HAP-1 (cell line): ENCODE data around the gene TGM3.

ENCODE experiments used
- DNase-seq, 2 experiments: peaks; one replicate each; pipeline ENCODE4 v3.0.0-alpha.2; 2016 to 2020; ENCODE audit warnings: low spot score in 2 of 2
- H3K27me3 ChIP-seq: fragments of 250-450 bp; sonication (Bioruptor Pico); 2 replicates; pipeline ENCODE4 v1.5.1; 2020; ENCODE audit warnings: low read depth, mild to moderate bottlenecking, moderate library complexity
- H3K36me3 ChIP-seq: fragments of 250-450 bp; sonication (Bioruptor Pico); replicated peaks from 2 replicates; pipeline ENCODE4 v1.5.1; 2020; ENCODE audit warnings: mild to moderate bottlenecking
- H3K4me1 ChIP-seq: fragments of 250-450 bp; sonication (Bioruptor Pico); 2 replicates; pipeline ENCODE4 v1.5.1; 2020; ENCODE audit warnings: mild to moderate bottlenecking
- H3K4me3 ChIP-seq: fragments of 250-450 bp; sonication (Bioruptor Pico); 2 replicates; pipeline ENCODE4 v1.5.1; 2020; ENCODE audit warnings: mild to moderate bottlenecking, moderate library complexity
- H3K9me3 ChIP-seq: fragments of 250-450 bp; sonication (Bioruptor Pico); 2 replicates; pipeline ENCODE4 v1.5.1; 2020; ENCODE audit warnings: mild to moderate bottlenecking, moderate library complexity
- in situ Hi-C: fragments of 300-500 bp; cut with MboI; formaldehyde crosslinking; loops from 3 replicates; pipeline ENCODE4 v1.14.3; 2020; ENCODE audit warnings: low sequenced_read_pairs, inconsistent platforms, mixed read lengths

The TGM3 gene

DNA sequence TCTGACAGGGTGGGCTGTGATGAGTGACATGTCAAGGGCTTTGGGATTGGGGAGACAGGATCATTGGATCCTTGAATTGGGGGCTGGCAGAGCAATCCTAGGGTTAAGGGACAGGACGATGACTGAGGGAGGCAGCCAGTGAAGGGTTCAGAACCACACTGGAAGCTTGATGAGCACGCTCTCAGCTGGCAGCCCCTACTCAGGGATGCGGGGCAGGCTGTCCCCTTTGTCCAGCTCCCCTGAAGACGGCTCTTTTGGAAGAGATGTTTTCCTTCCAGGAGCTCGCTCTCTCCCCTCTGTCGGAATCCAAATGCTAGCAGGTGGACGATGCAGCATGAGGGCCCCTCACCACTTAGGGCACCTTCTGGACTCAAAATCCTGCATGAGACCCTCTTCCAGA lies 8.4 kb downstream of the TGM3 start:
- no peaks in the 10 kb centered on the region for H3K9me3 ChIP-seq

DNA sequence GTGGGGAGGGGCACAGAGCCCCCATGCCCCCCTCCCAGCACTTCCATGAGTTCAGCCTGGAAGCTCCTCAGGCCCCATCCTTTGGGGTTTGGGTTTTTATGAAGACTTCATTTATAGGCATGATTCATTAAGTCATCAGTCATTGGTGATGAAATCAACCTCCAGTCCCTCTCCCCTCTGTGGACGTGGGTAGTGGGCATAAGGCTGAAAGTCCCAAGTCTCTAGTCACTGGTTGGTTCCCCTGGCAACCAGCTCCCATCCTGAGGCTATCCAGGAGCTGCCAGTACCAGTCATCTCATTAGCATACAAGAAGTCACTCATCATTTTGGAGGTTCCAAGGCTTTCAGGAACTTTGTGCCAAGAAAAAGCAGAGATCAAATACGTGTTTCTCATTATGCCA lies 9.2 kb downstream of the TGM3 start:
- Histone ChIP-seq H3K9me3 (no peaks in the 10 kb centered on the region), H3K4me1 (no peaks in the 10 kb centered on the region), H3K36me3 (no peaks in the 10 kb centered on the region), H3K27me3 (peaks cover 20% of the 10 kb centered on the region; the same call in 1 of the 2 replicates), H3K4me3 (no peak overlapping the region)
- DNase-seq: no peak
- in situ Hi-C loops: no loop called here

More for the DNA sequence above, 8.4 kb downstream of the TGM3 start:
- in situ Hi-C loops: no loop called here
- no peak for DNase-seq
- H3K36me3 ChIP-seq: no peaks in the 10 kb centered on the region
- peaks cover 20% of the 10 kb centered on the region; the same call in 1 of the 2 replicates for H3K27me3 ChIP-seq
- no peak overlapping the region for H3K4me3 ChIP-seq
- H3K4me1 ChIP-seq: no peaks in the 10 kb centered on the region

DNA sequence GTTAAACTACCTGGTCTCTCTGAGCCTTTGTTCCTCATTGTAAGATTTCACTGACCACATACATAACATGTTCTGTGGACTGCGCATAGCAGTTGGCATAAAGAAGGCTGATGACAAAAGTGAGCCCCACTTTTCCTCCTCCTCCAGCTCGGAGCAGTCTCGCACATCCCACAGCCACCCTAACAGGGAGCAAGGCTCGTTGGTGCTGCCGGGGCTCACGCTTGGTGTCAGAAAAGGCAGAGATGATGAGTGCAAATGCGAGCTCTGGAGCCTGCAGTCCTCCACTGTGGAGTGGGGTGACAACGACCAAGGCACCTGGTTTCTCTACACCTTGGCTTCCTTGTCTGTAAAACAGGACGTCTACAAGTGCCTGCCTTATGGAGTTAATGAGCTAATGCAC lies 9.7 kb downstream of the TGM3 start:
- Histone ChIP-seq H3K4me1 (no peaks in the 10 kb centered on the region), H3K36me3 (no peaks in the 10 kb centered on the region), H3K4me3 (no peak overlapping the region), H3K9me3 (no peaks in the 10 kb centered on the region), H3K27me3 (peaks cover 20% of the 10 kb centered on the region; the same call in 1 of the 2 replicates)
- DNase-seq: no peak
- in situ Hi-C loops: no loop called here

DNA sequence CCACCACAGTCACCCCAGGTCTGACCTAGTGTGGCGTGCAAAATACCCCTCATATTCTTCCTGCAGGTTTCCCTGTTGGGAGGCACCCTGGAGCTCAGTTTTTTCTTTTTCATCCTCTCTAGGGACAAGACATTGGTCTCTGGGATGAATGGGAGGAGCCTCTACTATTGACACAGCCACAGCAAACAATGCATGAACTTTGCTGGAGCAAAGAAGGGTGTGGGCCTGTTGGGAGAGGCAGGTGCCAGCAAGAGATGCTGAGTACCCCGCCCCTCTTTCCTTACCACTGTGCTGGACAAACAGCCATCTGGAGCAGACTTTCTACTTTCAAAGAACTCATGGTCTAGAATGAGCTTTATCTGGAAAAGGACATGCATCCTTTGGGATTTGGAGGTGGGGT lies 10.1 kb downstream of the TGM3 start:
- Histone ChIP-seq H3K4me3 (no peak overlapping the region), H3K36me3 (no peaks in the 10 kb centered on the region), H3K27me3 (peaks cover 20% of the 10 kb centered on the region; the same call in 1 of the 2 replicates), H3K9me3 (no peaks in the 10 kb centered on the region), H3K4me1 (no peaks in the 10 kb centered on the region)
- DNase-seq: no peak
- in situ Hi-C loops: no loop called here

DNA sequence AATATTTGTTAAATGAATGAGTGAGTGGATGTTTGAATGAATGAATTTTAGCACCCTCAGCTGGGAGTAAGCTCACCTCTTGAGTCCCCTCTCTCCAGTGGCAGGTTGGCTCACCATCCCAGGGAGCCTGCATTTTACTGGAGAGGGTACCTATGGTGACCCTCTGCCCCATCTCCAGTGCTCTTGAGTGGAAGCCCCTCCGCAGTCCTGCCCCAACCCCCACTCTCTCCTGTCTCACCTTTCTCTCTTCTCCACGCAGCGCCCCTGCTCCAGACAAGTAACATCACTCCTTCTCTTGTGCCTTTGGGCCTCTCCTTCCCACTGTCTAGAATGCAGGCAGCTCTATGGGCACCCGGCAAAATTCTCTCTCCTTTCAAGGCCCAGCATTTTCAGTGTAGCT lies 11.3 kb downstream of the TGM3 start:
- no peak for DNase-seq
- H3K27me3 ChIP-seq: peaks cover 20% of the 10 kb centered on the region; the same call in 1 of the 2 replicates
- no peaks in the 10 kb centered on the region for H3K4me1 ChIP-seq
- H3K36me3 ChIP-seq: no peaks in the 10 kb centered on the region
- H3K4me3 ChIP-seq: no peak overlapping the region
- in situ Hi-C loops: no loop called here
- no peaks in the 10 kb centered on the region for H3K9me3 ChIP-seq

DNA sequence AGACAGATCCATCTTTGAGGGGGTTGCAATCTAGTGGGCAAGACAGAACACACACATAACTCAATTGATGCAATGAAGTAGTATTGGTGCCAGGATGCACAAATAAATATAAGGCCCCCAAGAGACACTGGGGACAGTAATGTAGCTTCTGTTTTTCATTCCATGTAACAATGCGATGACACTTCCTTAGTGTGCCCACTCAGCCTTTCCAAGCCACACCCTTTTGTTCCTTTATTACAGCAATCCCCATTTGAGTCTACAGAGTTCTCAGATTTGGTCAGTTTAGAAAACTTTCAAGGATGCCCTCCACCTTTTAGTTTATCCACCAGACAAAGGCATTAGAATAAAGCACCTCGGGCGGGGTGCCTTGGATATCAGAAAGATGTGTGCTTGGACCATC lies 15.5 kb downstream of the TGM3 start:
- H3K27me3 ChIP-seq: no peaks in the 10 kb centered on the region
- in situ Hi-C loops: no loop called here
- no peak overlapping the region for H3K4me3 ChIP-seq
- H3K4me1 ChIP-seq: no peaks in the 10 kb centered on the region
- H3K36me3 ChIP-seq: no peaks in the 10 kb centered on the region
- no peaks in the 10 kb centered on the region for H3K9me3 ChIP-seq
- DNase-seq: no peak

DNA sequence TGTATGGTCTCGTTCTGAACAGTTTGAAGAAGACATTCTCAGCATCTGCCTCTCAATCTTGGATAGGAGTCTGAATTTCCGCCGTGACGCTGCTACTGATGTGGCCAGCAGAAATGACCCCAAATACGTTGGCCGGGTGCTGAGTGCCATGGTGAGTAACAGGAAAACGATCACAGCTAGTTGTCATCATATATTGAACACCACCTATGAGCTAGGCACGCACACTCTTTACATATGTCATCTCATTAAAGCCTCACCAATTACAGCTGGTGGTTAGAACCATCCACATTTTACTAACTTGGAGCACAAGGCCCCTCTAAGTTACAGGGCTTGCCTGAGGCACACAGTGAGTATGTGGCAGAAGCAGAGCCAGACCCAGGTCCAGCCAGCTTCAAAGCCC lies 17.1 kb downstream of the TGM3 start:
- in situ Hi-C loops: no loop called here
- H3K4me1 ChIP-seq: no peaks in the 10 kb centered on the region
- no peaks in the 10 kb centered on the region for H3K27me3 ChIP-seq
- no peaks in the 10 kb centered on the region for H3K9me3 ChIP-seq
- no peak overlapping the region for H3K4me3 ChIP-seq
- no peak for DNase-seq
- H3K36me3 ChIP-seq: no peaks in the 10 kb centered on the region

DNA sequence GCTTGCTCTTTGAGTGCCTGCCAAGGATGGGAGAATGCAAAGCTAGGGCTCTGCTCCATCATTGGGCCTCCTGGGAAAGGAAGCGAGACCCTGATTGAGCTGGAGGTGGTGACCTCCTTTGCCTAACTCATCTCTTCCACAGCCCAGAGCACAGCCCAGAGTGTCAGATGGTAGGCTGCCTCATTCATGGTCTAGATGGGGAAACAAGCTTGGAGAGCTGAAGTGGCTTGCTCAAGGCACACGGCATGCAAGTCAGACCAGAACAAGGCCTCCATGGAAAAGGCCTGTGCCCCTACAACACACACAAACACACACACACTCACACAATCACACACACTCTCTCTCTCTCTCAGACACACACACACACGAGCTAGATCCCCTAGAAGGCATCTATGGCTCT lies 17.5 kb downstream of the TGM3 start:
- H3K4me3 ChIP-seq: no peak overlapping the region
- no peaks in the 10 kb centered on the region for H3K9me3 ChIP-seq
- H3K4me1 ChIP-seq: no peaks in the 10 kb centered on the region
- in situ Hi-C loops: no loop called here
- no peaks in the 10 kb centered on the region for H3K36me3 ChIP-seq
- H3K27me3 ChIP-seq: no peaks in the 10 kb centered on the region
- DNase-seq: no peak

DNA sequence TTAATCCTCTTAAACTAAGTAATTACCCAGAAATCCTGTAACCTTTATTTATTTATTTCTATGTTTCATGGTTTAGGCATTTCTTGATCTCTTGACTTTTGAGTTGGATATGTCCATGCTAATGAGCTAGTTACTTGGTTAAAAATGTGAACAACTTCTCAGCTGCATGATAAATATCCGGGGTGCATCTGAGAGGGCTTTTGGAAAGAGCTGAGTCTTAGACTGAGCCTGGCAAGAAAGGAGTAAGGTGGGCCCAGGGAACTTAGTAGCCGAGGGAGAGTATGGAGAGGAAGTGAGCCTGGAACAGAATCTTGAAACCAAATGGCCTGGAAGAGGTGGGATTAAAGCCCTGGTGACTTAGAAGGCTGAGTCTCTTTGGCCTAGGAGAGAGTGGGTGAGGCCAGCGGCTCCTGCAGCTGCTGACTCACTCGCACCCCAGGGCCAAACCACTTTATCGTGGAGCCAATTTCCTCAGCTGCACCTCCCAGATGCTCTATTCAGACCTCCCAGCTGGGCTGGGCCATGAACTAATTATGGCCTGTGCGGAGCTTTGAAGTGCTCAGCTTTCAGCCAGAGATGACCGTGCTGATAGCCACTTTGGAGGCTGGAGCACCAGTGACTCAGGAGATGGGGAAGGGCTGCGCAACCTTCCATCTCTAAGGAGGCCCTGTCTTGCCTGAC lies 19.1 kb downstream of the TGM3 start:
- no peaks in the 10 kb centered on the region for H3K9me3 ChIP-seq
- no peaks in the 10 kb centered on the region for H3K4me1 ChIP-seq
- in situ Hi-C loops: no loop called here
- no peak for DNase-seq
- H3K27me3 ChIP-seq: no peaks in the 10 kb centered on the region
- H3K36me3 ChIP-seq: no peaks in the 10 kb centered on the region
- no peak overlapping the region for H3K4me3 ChIP-seq

DNA sequence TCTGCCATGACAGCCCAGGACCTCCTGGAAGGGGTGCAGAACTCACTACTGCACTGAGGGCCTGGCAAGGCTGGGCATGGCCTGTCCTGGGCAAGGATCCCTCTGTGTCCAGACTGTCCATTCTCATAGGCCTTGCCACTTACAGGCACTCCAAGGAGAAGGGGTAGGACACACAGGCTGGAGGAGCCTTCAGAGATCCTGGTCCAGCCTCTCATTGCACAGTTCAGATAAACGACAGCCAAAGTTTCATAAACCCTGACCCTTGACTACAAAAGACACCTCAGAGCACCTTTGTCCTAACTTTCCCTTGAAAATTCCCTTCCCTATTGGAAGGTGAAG lies 19.6 kb downstream of the TGM3 start:
- in situ Hi-C loops: no loop called here
- no peaks in the 10 kb centered on the region for H3K27me3 ChIP-seq
- no peak overlapping the region for H3K4me3 ChIP-seq
- no peaks in the 10 kb centered on the region for H3K4me1 ChIP-seq
- DNase-seq: no peak
- no peaks in the 10 kb centered on the region for H3K36me3 ChIP-seq
- no peaks in the 10 kb centered on the region for H3K9me3 ChIP-seq

DNA sequence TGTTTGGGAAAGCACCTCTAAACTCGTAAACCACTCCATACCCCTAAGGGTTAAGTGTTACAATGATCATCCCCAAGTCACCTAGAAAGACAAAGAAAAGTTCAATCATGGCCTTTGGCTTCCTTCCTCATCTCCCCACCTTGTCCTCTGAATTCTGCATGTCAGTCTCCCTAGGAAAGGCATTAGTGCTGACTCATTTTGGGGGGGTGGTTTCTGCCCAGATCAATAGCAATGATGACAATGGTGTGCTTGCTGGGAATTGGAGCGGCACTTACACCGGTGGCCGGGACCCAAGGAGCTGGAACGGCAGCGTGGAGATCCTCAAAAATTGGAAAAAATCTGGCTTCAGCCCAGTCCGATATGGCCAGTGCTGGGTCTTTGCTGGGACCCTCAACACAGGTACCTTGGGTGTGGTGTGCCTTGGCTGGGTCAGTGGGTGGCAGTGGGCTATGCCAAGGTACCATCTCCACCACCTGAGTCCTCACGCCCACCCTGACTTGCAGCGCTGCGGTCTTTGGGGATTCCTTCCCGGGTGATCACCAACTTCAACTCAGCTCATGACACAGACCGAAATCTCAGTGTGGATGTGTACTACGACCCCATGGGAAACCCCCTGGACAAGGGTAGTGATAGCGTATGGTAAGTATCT lies 21.2 kb downstream of the TGM3 start:
- in situ Hi-C loops: no loop called here
- DNase-seq: no peak
- no peaks in the 10 kb centered on the region for H3K9me3 ChIP-seq

DNA sequence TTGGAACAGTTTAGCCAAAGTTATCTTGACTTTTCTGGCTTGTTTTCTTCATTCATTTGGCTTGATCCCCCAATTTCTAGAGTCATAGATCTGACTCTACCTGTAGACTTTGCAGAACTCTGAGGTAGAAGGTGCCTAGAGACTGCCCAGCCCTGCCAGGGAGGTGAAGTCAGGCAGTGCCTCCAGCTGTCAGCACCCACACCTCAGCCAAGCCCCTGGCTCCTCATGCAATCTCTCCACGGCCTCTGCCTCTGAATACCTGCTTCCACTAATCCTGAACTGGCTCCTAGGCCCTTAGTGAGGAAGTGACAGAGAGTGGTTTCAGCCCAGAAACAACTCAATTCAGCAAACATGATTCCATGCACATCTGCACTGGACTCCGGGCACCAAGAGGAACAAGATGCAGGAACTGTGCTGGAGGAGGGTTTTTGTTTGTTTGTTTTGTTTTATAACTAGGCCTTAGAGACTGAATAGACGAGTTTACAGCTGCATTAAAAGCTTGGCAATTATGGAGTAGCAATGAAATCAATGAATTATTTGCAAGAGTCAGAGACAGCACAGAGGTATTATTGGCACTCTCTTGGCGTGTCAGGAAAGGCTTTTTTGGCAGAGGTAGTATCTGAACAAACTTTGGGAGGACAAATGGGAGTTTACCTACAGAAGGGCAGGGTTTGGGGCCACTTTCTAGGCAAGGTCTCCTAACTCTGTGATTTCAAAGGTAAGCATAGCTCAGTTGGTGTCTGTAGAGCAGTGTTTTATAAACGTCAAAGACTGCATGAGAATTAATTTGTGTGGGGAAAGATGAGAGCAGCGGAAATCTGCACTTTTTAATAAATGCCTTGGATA lies 25.2 kb downstream of the TGM3 start:
- no peaks in the 10 kb centered on the region for H3K36me3 ChIP-seq
- no peaks in the 10 kb centered on the region for H3K4me1 ChIP-seq
- H3K4me3 ChIP-seq: no peak overlapping the region
- H3K27me3 ChIP-seq: peaks cover 4% of the 10 kb centered on the region; the same call in 1 of the 2 replicates
- in situ Hi-C loops: no loop called here
- no peak for DNase-seq
- no peaks in the 10 kb centered on the region for H3K9me3 ChIP-seq

More for the DNA sequence above, 21.2 kb downstream of the TGM3 start:
- Histone ChIP-seq H3K4me3 (no peak overlapping the region), H3K27me3 (no peaks in the 10 kb centered on the region), H3K36me3 (no peaks in the 10 kb centered on the region), H3K4me1 (no peaks in the 10 kb centered on the region)

DNA sequence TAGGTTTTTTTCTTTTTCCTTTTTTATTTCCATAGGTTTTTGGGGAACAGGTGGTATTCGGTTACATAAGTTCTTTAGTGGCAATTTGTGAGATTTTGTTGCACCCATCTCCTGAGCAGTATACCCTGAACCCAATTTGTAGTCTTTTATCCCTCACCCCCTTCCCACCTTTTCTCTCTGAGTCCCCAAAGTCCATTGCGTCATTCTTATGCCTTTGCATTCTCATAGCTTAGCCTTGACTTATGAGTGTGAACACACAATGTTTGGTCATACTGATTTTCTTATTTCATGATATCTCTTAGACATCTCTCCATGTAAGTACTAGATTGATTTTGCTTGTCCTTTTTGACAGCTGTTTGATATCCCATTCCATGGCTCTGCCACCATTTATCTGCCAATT lies 27.2 kb downstream of the TGM3 start:
- H3K9me3 ChIP-seq: no peaks in the 10 kb centered on the region
- no peaks in the 10 kb centered on the region for H3K36me3 ChIP-seq
- no peak for DNase-seq
- peaks cover 4% of the 10 kb centered on the region; the same call in 1 of the 2 replicates for H3K27me3 ChIP-seq
- no peaks in the 10 kb centered on the region for H3K4me1 ChIP-seq
- H3K4me3 ChIP-seq: no peak overlapping the region
- in situ Hi-C loops: no loop called here

DNA sequence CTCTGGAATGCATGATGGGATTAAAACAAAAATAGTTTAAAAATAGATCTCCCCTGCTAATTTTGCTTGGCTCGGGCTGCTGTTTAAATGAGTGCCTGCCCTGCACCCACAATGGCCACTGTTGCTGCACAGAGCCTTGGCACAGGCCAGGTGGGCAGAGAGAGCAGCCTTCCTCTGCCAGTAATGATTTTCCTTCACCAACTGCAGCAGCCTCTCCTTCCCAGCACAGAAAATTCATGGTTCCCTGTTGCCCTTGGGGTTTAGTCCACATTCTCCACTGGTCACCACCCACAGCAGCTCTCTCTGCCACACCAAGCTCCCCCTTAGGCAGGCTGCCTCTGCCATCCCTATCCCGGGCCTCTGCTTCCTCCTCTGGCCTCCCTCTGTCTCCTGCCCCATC lies 30.2 kb downstream of the TGM3 start:
- H3K4me1 ChIP-seq: no peaks in the 10 kb centered on the region
- in situ Hi-C loops: no loop called here

More for the DNA sequence above, 30.2 kb downstream of the TGM3 start:
- H3K27me3 ChIP-seq: peaks cover 4% of the 10 kb centered on the region; the same call in 1 of the 2 replicates
- no peak for DNase-seq
- no peaks in the 10 kb centered on the region for H3K36me3 ChIP-seq
- H3K9me3 ChIP-seq: no peaks in the 10 kb centered on the region
- H3K4me3 ChIP-seq: no peak overlapping the region
